HepG2 (cell line): ENCODE data around the gene PLIN5. TPM values are rescaled to one million over a fixed set of nuclear protein-coding genes. Genes with fewer than 3 reads are reported as not detected.

ENCODE experiments used
- CBFB ChIP-seq: sonication (generic); formaldehyde crosslinking; IDR thresholded peaks from 2 replicates; pipeline ENCODE4 v1.4.0; 2020; ENCODE audit warnings: missing genetic modification reagents
- GATAD1 ChIP-seq: IDR thresholded peaks from 2 replicates; pipeline ENCODE4 v1.6.1; 2016; ENCODE audit warnings: missing genetic modification reagents, missing compliant biosample characterization
- GTF2F1 ChIP-seq: fragments of 150-350 bp; IDR thresholded peaks from 2 replicates; pipeline ENCODE4 v1.6.1; 2014; ENCODE audit warnings: low read length
- KAT8 ChIP-seq: IDR thresholded peaks from 2 replicates; pipeline ENCODE4 v1.6.1; 2016; ENCODE audit warnings: missing genetic modification reagents, missing compliant biosample characterization
- LBX2 ChIP-seq: sonication (generic); formaldehyde crosslinking; IDR thresholded peaks from 2 replicates; pipeline ENCODE4 v1.5.0; 2020; ENCODE audit warnings: missing genetic modification reagents, mild to moderate bottlenecking, borderline replicate concordance
- LRRFIP1 ChIP-seq: sonication (generic); formaldehyde crosslinking; conservative IDR thresholded peaks from 2 replicates; pipeline ENCODE4 v1.4.0; 2020; ENCODE audit warnings: missing genetic modification reagents
- MED8 ChIP-seq: sonication (generic); formaldehyde crosslinking; IDR thresholded peaks from 2 replicates; pipeline ENCODE4 v1.8.1; 2023; ENCODE audit warnings: mild to moderate bottlenecking, missing genetic modification reagents; ENCODE audit not compliant: insufficient replicate concordance
- NCOA2 ChIP-seq: sonication (generic); formaldehyde crosslinking; IDR thresholded peaks from 2 replicates; pipeline ENCODE4 v1.8.0; 2022; ENCODE audit warnings: inconsistent platforms
- PLRG1 ChIP-seq: fragments of 450-650 bp; conservative IDR thresholded peaks from 2 replicates; pipeline ENCODE4 v1.6.1; 2016
- PRDM15 ChIP-seq: sonication (generic); formaldehyde crosslinking; IDR thresholded peaks from 2 replicates; pipeline ENCODE4 v1.4.0; 2020; ENCODE audit warnings: missing genetic modification reagents
- PTBP1 ChIP-seq: fragments of 200-400 bp; formaldehyde crosslinking; IDR thresholded peaks from 2 replicates; pipeline ENCODE4 v1.6.1; 2018; ENCODE audit warnings: low read length, low read depth; ENCODE audit not compliant: poor library complexity, severe bottlenecking
- SIN3A ChIP-seq: IDR thresholded peaks from 2 replicates; pipeline ENCODE4 v1.6.1; 2011; ENCODE audit warnings: low read depth, mild to moderate bottlenecking, control low read depth, low read length, borderline replicate concordance
- SMAD1 ChIP-seq: sonication (generic); formaldehyde crosslinking; IDR thresholded peaks from 2 replicates; pipeline ENCODE4 v1.4.0; 2020; ENCODE audit warnings: missing genetic modification reagents, low read depth, mild to moderate bottlenecking, borderline replicate concordance
- TAF1 ChIP-seq: sonication (generic); formaldehyde crosslinking; IDR thresholded peaks from 2 replicates; pipeline ENCODE4 v1.4.0; 2020; ENCODE audit warnings: missing genetic modification reagents
- TFE3 ChIP-seq: IDR thresholded peaks from 2 replicates; pipeline ENCODE4 v1.6.1; 2016
- ZBTB21 ChIP-seq: sonication (generic); formaldehyde crosslinking; IDR thresholded peaks from 2 replicates; pipeline ENCODE4 v1.4.0; 2020; ENCODE audit warnings: missing genetic modification reagents
- ZBTB34 ChIP-seq: sonication (generic); formaldehyde crosslinking; IDR thresholded peaks from 2 replicates; pipeline ENCODE4 v1.8.0; 2022; ENCODE audit warnings: mild to moderate bottlenecking, missing genetic modification reagents
- ZNF160 ChIP-seq: sonication (generic); formaldehyde crosslinking; IDR thresholded peaks from 2 replicates; pipeline ENCODE4 v1.8.0; 2022; ENCODE audit warnings: mild to moderate bottlenecking, inconsistent platforms, missing genetic modification reagents
- ZNF234 ChIP-seq: sonication (generic); formaldehyde crosslinking; conservative IDR thresholded peaks from 2 replicates; pipeline ENCODE4 v1.5.1; 2020; ENCODE audit warnings: mild to moderate bottlenecking, missing genetic modification reagents
- ZNF616 ChIP-seq: sonication (generic); formaldehyde crosslinking; IDR thresholded peaks from 2 replicates; pipeline ENCODE4 v1.5.0; 2020; ENCODE audit warnings: low read depth, mild to moderate bottlenecking, missing genetic modification reagents
- polyA plus RNA-seq, 8 experiments: library from polyadenylated mRNA; depleted of rRNA in 3 of 8; stranded (reverse) in 7 of 8; unstranded in 1 of 8; fragments of >200 nt; fragmentation: Illumina TruSeq in 4 of 8; extraction: Trizol in 4 of 8; gene quantifications; 2 replicates each; pipeline versions ENCODE4 v1.2.1 to v1.2.3, GENCODE V29; 2011 to 2016; ENCODE audit warnings: low read depth in 4 of 8, missing spikeins in 1 of 8, mixed read lengths in 1 of 8; ENCODE audit not compliant: insufficient read depth in 1 of 8
- total RNA-seq, 5 experiments: library from RNA; depleted of rRNA; stranded (reverse); fragments of >200 nt; fragmentation: Illumina TruSeq; extraction: Trizol; gene quantifications; 2 replicates each; pipeline ENCODE4 v1.2.3, GENCODE V29; 2016; ENCODE audit warnings: low read depth in 1 of 5

Gene PLIN5
- total and polyA plus RNA-seq, 2 of the 13 experiments (the other 11 are each of a cell fraction or from before 2014, with no cell fraction given): 1.8 to 4.8 TPM

- TF ChIP-seq SMAD1 (no peak), ZNF616 (no peak), ZBTB34 (no peak), LBX2 (CRISPR knock-in tag) (no peak), PRDM15 (peak; percentile 100), TAF1 (CRISPR knock-in tag) (peak; percentile 62; the same call in 1 of the 2 replicates), NCOA2 (peak; percentile 94), ZNF234 (0 out of 2 replicates have a peak, but pooled peaks have one; percentile 49), LRRFIP1 (CRISPR knock-in tag) (no peak), KAT8 (CRISPR knock-in tag) (peak; percentile 70), SIN3A (no peak), ZNF160 (peak; percentile 67), PLRG1 (no peak), ZBTB21 (CRISPR knock-in tag) (no peak), TFE3 (CRISPR knock-in tag) (peak; percentile 44; the same call in 1 of the 2 replicates), GTF2F1 (no peak), PTBP1 (peak; percentile 33), MED8 (CRISPR knock-in tag) (peak; percentile 86), CBFB (peak; percentile 87), GATAD1 (CRISPR knock-in tag) (no peak)
Measured at GRCh38 chr19:4583961-4584669, 49.1 kb upstream of the PLIN5 start (continued).
